Erythroblast (primary cell): ENCODE measurements around the gene CSNK2A1.
A peak's percentile ranks its signal among the peaks of the same experiment; 100 is the strongest.

ENCODE experiments used
- DNase-seq, 2 experiments: peaks; one replicate each; lab custom pipeline; 2025; lab: John Stamatoyannopoulos, UW
- GATA1 ChIP-seq: IDR thresholded peaks from 2 replicates; pipeline ENCODE4 v1.6.1; 2011; ENCODE audit warnings: low read depth, mild to moderate bottlenecking, control low read depth, low read length, moderate library complexity
- POLR2A ChIP-seq: IDR thresholded peaks from 2 replicates; pipeline ENCODE4 v1.6.1; 2011; ENCODE audit warnings: mild to moderate bottlenecking, low read length

CSNK2A1 gene

DNA sequence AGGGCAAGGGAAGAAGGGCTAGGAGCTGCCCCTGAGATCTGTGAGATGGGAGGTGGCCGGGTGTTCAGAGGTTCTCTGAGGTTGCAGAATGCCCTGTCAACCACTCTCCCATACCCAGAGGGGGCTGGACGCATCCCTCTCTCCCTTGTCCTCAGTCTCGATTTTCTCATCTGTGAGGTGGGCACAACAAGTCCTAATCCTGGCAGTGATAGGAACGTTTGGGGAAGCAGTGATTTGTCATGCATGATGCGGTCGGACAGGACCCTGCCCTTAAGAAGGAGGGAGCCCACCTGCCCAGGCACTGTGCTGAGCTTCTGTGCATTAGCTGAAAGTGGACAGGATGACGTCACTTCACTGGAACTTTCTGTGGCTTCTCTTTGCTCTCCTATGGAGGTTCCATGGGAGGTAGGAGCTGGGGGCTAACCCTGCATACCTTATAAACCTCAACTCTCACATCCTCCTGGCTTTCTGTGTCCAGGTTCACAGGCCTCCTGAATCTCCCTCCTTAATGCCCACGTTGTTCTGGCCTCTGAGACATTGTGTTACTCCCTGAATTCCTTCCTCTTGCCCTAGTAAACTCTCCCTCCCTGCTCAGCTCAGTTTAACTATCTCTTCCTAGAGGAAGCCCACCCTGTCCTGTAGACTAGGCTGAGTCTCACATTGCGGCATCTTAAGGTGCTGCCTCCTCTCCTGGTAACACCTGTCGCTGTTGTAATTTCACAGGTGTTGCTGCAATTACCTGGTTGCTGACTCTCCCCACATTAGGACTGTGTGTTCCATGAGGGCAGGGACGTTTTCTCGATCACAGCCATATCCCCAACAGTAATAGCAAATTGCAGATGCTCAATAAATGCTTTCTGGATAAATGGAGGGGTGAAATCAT lies 30.1 kb upstream of the CSNK2A1 start:
- no peak for DNase-seq
- TF ChIP-seq POLR2A (no peak), GATA1 (no peak)

DNA sequence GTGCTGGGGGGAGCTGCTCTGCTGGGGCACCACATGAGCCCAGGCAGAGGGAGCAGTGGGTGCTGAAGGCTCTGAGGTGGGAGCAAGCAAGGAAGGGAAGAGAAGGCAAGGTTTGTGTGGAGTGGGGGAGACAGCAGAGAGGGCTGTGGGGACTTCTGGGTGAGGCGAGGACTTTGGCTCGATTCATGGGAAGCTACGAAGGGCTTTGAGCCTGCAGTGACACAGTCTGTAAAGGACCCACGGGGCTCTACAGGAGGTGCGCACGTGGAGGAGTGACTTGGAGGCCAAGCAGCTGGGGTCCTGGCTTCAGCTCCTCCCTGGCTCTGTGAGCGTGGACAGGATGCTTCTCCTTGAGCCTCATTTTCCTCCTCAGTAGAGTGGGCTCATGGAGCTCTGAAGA lies 29.1 kb upstream of the CSNK2A1 start:
- TF ChIP-seq GATA1 (no peak), POLR2A (no peak)
- no peak for DNase-seq

DNA sequence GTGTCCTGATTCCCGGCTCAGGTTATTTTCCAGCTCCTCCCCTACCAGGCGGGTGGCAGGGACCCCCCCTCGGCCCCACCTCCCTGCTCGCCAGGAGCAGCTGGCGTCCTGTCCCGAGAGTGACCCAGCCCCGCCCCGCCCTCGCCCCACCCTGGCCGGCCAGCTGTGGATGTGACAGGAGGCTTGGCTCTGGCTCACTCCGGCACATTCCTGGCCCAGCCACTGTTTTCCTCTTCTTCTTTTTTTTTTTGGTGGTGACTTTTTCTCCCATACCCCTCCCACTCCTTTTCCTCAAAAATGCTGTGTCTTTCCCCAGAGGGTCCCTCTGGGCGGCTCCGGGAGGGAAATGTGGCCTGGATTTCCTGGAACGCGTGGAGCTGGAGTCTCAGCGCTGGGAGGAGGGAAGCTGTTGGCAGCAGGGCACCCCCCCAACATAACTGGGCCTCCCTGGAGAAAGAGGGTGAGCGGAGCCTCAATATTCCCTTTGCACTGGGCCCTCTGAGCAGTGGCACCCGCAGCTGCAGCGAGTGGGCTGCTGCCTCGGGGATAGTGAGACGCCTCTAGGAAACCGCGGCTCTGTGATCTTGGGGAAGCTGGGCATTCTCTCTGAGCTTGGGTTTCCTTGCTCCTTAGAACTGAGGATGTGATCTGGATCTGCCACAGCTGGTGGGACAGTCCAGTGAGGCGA lies 28.3 kb upstream of the CSNK2A1 start:
- DNase-seq = no peak
- TF ChIP-seq GATA1 (no peak), POLR2A (no peak)

DNA sequence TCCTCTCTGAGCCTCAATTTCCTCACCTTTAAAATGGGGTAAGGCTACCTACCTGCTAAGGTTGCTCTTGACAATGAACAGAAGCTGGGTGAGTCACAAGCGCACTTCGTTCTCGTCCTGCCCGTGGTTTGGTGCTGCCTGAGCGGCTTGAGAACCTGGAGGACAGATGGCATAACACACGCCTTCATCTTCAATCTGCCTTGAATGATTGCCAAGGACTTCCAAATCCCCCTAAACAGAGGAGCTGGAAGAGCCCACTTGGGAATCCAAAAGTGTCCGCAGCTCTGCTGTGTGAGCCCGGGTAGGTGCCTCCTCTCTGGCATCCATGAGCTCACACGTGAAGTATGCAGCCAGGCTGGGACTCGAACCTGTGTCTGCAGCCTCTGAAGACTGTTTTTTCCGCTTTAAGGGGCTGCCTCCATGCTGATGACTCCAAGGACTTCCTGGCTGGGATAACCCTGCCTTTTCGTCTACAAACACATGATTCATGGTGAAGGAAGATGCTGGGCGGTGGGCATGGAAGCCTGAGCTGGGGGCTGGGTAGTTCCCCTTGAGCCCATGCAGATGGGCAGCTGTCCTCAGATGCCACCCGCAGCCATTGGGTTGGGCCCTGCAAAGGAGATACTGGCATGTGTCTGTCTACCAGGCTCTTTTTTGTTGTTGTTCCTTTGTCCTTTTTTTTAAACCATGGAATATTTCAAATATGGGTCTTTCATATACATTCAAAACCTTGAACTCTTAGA lies 25.3 kb upstream of the CSNK2A1 start:
- no peak for DNase-seq
- TF ChIP-seq GATA1 (no peak), POLR2A (no peak)

DNA sequence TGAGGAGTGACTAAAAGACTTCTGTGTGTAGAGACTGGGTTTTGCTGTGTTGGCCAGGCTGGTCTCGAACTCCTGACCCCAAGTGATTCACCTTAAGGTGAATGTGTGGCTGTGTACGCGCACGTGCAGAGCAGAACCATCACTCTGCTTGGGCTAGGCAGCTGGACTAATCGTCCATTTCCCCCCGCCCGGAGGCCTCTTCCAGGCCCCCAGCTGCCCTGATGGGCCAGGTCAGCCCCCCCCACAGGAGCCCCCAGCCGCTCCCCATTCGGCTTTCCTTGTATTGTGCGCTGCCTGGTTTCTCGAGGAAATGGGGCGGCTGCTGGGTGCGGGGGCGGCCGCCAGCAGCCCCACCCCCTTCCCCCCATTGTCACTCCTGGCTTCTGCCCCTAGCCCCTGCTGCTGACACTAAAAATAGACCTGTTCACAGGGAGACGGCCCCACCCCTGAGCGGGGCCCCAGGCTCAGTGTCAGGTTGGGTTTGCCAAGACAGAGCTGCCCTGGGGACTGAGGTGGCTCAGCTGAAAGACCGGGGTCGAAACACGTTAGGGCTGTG lies 24.6 kb upstream of the CSNK2A1 start:
- no peak for DNase-seq
- TF ChIP-seq POLR2A (no peak), GATA1 (no peak)

DNA sequence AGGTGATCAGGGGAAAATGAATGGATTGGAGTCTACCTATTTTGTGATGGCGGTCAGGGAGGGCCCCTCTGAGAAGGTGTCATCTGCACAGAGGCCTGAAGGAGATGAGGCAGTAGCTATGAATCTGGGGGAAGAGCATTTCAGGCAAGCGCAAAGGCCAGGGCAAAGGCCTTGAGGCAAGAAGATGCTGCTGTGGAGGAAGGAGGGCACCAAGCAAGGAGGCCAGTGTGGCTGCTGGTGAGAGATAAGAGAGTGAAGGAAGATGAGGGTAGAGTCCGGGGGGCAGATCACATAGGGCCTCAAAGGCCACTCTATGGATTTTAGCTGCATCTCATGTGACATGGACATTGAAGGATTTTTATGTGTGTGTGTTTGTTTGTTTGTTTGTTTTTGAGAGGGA lies 20.6 kb upstream of the CSNK2A1 start:
- no peak for TF ChIP-seq POLR2A
- no peak for TF ChIP-seq GATA1
- DNase-seq = peak; percentile 12 to 43

DNA sequence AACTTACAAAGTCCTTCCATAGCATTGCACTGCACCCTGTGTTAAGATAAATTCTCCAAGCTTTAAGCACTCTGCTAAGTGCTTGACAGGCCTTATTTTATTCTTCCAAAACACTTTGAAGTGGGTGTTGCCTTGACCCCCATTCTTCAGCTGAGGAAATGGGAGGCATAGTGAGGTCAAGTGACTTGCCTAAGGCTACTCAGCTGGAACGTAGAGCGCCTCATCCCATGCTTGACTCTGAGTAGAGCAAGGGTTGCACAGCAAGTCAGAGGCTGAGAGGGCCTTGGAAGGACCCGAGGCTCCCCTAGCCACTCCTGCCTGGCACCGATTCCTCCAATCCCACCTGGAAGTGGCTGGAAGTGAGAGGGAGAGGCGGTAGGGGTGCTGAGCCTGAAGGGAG lies 19.6 kb upstream of the CSNK2A1 start:
- DNase-seq = no peak
- no peak for TF ChIP-seq POLR2A
- TF ChIP-seq GATA1 = no peak

DNA sequence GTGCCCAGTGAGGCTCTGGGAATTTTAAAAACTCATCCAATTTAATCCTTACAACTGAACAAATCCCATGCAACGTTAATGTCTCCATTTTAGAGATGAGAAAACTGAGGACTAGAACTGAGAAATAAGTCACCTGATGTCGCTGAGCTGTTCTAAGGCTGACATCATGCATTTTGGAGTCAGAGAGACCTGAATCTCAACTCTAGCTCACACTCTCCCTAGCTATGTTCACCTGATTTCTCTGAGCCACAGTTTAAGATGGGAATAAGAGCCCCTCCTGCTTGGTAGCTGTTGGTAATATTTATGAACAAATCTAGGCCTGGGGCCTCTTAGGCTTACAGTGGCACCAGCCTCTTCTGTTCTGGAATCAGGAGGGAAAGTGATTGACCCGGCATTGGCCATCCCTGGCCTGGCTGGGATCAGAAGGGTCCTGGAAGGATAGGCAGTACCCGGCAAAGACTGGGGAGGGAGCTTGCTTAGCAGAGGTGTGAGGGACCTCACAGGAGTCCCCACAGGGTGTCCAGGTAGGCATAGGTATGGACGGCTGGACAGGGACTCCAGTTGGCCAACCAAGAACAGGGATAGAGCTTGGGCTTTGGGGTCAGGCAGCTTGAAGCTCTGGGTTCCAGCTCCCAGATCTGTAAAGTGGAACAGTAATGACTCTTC lies 18.8 kb upstream of the CSNK2A1 start:
- TF ChIP-seq GATA1 = no peak
- no peak for TF ChIP-seq POLR2A
- DNase-seq = no peak

DNA sequence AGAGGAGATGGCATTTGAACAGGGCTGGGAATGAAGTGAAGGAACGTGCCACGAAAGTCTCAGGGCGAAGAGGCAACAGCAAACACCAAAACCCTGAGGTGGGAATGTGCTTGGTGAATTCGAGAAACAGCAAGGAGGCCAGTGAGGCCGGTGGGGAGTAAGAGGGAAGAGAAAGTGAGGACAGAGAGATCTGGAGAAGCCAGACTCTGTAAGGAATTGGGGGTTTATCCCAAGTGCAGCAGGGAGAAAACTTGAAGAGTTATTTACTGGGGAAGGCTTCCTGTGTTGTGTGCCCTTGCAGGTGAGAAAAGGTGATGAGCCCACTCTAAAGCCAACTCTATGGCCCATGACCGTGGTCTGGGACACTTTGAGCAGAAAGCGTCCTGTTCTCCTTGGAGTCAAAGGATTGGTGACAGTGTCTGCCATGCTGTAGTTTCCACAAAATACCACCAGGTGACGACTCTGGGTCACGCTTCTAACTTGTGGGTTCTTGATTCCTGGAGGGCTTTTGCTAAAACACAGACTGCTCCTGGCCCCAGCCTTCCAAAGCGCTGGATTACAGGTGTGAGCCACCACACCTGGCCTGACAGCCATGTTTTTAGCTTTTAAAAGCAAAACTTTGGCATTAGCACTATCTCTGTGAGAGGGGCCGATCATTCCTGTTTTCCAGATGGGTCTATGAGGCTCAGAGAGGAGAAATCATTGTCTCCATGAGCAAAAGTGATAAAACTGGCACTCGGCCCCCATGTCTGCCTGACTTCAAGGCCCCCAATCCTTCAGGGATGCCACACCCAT lies 18.0 kb upstream of the CSNK2A1 start:
- TF ChIP-seq POLR2A (no peak), GATA1 (no peak)
- DNase-seq = peak; percentile 68 to 82

DNA sequence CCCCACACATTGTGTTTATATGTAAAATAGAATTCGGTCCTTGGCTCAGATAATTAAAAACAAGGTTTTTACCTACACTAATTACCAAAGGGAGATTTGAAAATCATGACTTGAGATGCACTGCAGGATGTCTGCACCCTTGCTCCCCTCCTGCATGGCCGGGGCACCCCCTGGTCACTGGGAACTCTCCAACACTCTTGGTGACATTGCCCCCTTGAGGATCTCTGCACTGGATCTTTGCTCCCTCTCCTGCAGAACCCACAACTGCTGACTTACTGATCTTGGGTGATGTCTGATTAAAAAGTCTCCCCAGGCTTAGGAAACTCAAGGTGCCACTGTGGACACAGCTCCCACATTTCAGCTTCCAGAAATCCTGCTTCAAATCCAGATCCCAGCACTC lies 17.1 kb upstream of the CSNK2A1 start:
- no peak for TF ChIP-seq POLR2A
- TF ChIP-seq GATA1 = no peak
- no peak for DNase-seq

DNA sequence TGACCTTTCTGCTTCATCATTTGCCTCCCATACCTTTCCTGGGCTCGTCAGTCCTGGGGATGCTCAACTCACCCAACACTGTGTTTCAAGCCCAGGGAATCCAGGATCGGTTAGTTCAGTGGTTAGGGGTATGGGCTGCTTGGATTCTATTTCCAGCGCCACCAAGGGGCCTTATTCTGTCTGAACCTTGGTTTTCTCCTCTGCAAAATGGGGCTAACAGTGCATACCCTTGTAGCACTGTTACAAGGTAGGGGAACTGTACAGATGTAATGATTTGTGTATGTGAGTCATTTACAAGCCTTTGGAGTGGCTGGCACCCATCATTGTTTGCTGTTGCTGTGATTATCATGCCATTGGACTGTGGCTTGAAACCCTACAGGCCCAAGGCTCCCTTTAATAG lies 14.5 kb upstream of the CSNK2A1 start:
- TF ChIP-seq POLR2A = no peak
- no peak for DNase-seq

DNA sequence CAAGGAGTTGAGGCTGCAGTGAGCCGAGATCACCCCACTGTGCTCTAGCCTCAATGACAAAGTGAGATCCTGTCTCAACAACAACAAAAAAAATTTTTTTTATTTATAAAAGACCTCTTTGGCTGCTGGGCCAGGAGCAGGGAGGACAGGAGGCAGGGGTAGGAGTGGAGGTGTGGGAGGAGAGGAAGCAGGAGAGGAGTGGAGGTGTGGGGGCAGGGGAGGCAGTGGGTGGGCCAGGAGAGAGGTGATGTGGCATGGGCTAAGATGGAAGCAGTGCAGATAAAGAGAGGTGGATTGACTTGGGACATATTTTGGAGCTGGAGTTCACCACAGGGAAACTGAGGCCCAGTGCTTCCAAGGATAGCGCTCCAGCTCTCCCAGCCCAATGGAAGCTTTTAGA lies 13.4 kb upstream of the CSNK2A1 start:
- TF ChIP-seq GATA1 = no peak
- no peak for TF ChIP-seq POLR2A
- DNase-seq = no peak
